Uterus (tissue), 4 donors: ENCODE data around the gene GAP43. TPM values are rescaled to one million over a fixed set of nuclear protein-coding genes. Genes with fewer than 3 reads are reported as not detected.

Experiments used
- DNase-seq, 2 donors: peaks; one replicate each; pipeline ENCODE4 v3.0.0-alpha.2; 2019 to 2020
- H3K27ac ChIP-seq, 2 donors: fragments of 200-600 bp; sonication (generic); 1 replicate in 1 of 2; 2 replicates in 1 of 2; pipeline ENCODE4 v1.5.1; 2016 to 2018
- H3K27me3 ChIP-seq, 2 donors: fragments of 200-600 bp; sonication (generic); one replicate each; pipeline ENCODE4 v1.5.1; 2018 to 2019; ENCODE audit warnings: control low read depth in 1 of 2
- H3K36me3 ChIP-seq, 2 donors: fragments of 200-600 bp; sonication (generic); one replicate each; pipeline ENCODE4 v1.5.1; 2019; ENCODE audit warnings: control low read depth in 1 of 2
- H3K4me1 ChIP-seq, 2 donors: fragments of 200-600 bp; sonication (generic); one replicate each; pipeline ENCODE4 v1.5.1; 2018 to 2019; ENCODE audit warnings: control low read depth in 1 of 2
- H3K4me3 ChIP-seq, 2 donors: fragments of 200-600 bp; sonication (generic); 1 replicate in 1 of 2; 2 replicates in 1 of 2; pipeline ENCODE4 v1.5.1; 2018 to 2019; ENCODE audit warnings: mild to moderate bottlenecking in 1 of 2
- H3K9me3 ChIP-seq, 2 donors: fragments of 200-600 bp; sonication (generic); one replicate each; pipeline ENCODE4 v1.5.1; 2019; ENCODE audit warnings: control low read depth in 1 of 2
- CTCF ChIP-seq, 4 experiments: fragments of 200-600 bp in 2 of 4; fragments of 450-650 bp in 2 of 4; sonication (generic) in 2 of 4; IDR thresholded peaks; one replicate each; pipeline ENCODE4 v1.5.1; 2016 to 2019; ENCODE audit warnings: antibody characterized with exemption in 4 of 4, mild to moderate bottlenecking in 2 of 4, moderate library complexity in 1 of 4
- POLR2A ChIP-seq, 2 donors: fragments of 450-650 bp; IDR thresholded peaks; one replicate each; pipeline ENCODE4 v1.6.1; 2016; ENCODE audit warnings: antibody characterized with exemption in 2 of 2, mild to moderate bottlenecking in 1 of 2, moderate library complexity in 1 of 2
- intact Hi-C: fragments of 100-400 bp; cut with DNase I; formaldehyde crosslinking; loops from one replicate; pipeline ENCODE4 v1.15.1; 2023; ENCODE audit warnings: low total_unique reads
- total RNA-seq, 4 donors: library from RNA; depleted of rRNA in 3 of 4; stranded (reverse); fragments of >200 nt in 3 of 4; gene quantifications; one replicate each; pipeline versions ENCODE4 v1.1.0 to v1.2.4, GENCODE V29; 2014 to 2023
- donor health status: DM: yes; HTN: yes; CAD: no.

The GAP43 gene
- total RNA-seq, 4 donors from 2014 or later, result 7.0 TPM; not detected in 3

- TF ChIP-seq POLR2A (IDR thresholded peaks at IDR 0.05) (no peak), CTCF (IDR thresholded peaks at IDR 0.05) (no peak)
- Histone ChIP-seq H3K9me3 (no peaks in the 10 kb centered on the region), H3K27me3 (no peaks in the 10 kb centered on the region), H3K36me3 (no peaks in the 10 kb centered on the region), H3K4me3 (no peak overlapping the region), H3K4me1 (no peaks in the 10 kb centered on the region), H3K27ac (no peak overlapping the region)
- no peak for DNase-seq
- intact Hi-C loops, result no loop called here
These were observed 4.1 kb downstream of the GAP43 start for GRCh38 chr3:115627180-115628074.

GRCh38 chr3:115628075-115628412 is 4.7 kb downstream of the GAP43 start:
- no peak for DNase-seq
- Histone ChIP-seq H3K9me3 (no peaks in the 10 kb centered on the region), H3K36me3 (no peaks in the 10 kb centered on the region), H3K27ac (no peak overlapping the region), H3K27me3 (no peaks in the 10 kb centered on the region), H3K4me3 (no peak overlapping the region), H3K4me1 (no peaks in the 10 kb centered on the region)
- intact Hi-C loops, result no loop called here
- TF ChIP-seq CTCF (IDR thresholded peaks at IDR 0.05) (no peak), POLR2A (IDR thresholded peaks at IDR 0.05) (no peak)

DNA sequence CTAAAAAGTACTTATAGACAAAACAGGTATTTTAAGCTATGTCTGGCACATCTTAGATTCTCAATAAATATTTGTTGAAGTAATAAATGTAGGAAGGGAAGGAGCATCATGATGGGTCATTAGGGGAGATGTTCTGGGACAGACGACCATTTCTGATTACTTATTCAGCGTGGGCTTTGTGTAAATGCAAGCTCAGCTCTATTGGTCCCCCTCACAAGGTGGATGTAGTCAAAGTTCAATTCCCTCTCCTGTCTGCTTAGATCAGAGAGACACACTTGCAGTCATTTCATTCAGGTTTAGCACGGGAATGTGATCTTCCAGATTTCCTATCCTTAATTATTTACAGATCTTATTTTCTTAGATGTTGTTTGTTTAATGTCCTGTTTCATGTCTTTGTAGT is 7.5 kb downstream of the GAP43 start:
- no peaks in the 10 kb centered on the region for H3K36me3 ChIP-seq
- TF ChIP-seq CTCF (IDR thresholded peaks at IDR 0.05) (no peak), POLR2A (IDR thresholded peaks at IDR 0.05) (no peak)
- no peak overlapping the region for H3K4me3 ChIP-seq
- H3K4me1 ChIP-seq, result no peaks in the 10 kb centered on the region
- no peaks in the 10 kb centered on the region for H3K27me3 ChIP-seq
- no peak overlapping the region for H3K27ac ChIP-seq
- intact Hi-C loops, result no loop called here
- H3K9me3 ChIP-seq, result no peaks in the 10 kb centered on the region
- no peak for DNase-seq

GRCh38 chr3:115632026-115632425 is 8.7 kb downstream of the GAP43 start:
- DNase-seq, result no peak
- Histone ChIP-seq H3K4me3 (no peak overlapping the region), H3K36me3 (no peaks in the 10 kb centered on the region), H3K9me3 (no peaks in the 10 kb centered on the region), H3K27me3 (no peaks in the 10 kb centered on the region), H3K4me1 (no peaks in the 10 kb centered on the region), H3K27ac (no peak overlapping the region)
- TF ChIP-seq CTCF (IDR thresholded peaks at IDR 0.05) (no peak), POLR2A (IDR thresholded peaks at IDR 0.05) (no peak)
- intact Hi-C loops, result no loop called here

GRCh38 chr3:115633467-115633866 is 10.2 kb downstream of the GAP43 start:
- Histone ChIP-seq H3K36me3 (no peaks in the 10 kb centered on the region), H3K27me3 (no peaks in the 10 kb centered on the region), H3K9me3 (no peaks in the 10 kb centered on the region), H3K27ac (no peak overlapping the region), H3K4me3 (no peak overlapping the region), H3K4me1 (no peaks in the 10 kb centered on the region)
- no peak for DNase-seq
- intact Hi-C loops, result no loop called here
- TF ChIP-seq CTCF (IDR thresholded peaks at IDR 0.05) (no peak), POLR2A (IDR thresholded peaks at IDR 0.05) (no peak)
